Activated T-helper 9 cell treated with anti-CD3 and anti-CD28 coated beads, Interleukin-2, amount 50 U/mL, for 16 hours (primary cell): ENCODE results near the gene VCAN.

Source experiments
- DNase-seq: peaks from one replicate; pipeline ENCODE4 v3.0.0-alpha.2; 2020; ENCODE audit warnings: low read depth

VCAN gene

GRCh38 chr5:83564069-83564749 is 92.7 kb downstream of the VCAN start:
- no peak for DNase-seq

DNA sequence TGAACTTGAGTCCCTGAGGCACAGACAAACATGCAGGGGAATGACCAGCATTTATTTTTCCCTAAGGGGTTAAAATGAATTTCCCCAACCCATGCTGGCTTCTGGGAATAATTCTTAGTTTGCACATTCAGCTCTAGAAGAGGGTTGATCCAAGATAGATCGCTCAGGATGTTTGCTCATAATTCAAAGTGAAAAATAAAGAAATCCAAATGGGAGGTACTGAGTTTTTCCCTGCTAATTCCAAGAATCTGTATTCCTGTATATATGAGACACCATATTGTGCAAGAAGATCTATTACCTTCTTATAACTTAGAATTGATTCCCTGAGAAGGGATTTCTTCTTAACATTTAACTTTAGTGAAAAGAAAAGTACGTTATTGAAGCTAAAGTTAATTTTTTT is 96.2 kb downstream of the VCAN start:
- DNase-seq: no peak

DNA sequence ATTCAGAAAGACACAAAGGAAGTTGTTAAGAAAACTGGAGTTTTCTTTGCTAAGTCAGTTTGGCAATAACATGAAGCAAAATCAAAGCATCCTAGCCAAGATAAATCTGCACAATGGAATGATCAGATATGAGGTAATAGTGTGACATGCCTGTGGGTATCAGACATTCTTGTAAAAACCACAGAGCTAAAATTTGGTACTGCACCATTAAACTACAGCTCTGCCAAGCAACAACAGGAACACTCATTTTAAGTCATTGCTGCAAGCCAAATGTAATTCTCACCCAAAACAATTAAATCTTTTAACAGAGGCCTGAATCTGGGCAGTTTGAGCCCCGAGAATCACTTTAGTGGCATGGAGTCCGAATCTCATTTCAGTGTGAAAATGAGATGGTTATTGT is 96.6 kb downstream of the VCAN start:
- DNase-seq: no peak

DNA sequence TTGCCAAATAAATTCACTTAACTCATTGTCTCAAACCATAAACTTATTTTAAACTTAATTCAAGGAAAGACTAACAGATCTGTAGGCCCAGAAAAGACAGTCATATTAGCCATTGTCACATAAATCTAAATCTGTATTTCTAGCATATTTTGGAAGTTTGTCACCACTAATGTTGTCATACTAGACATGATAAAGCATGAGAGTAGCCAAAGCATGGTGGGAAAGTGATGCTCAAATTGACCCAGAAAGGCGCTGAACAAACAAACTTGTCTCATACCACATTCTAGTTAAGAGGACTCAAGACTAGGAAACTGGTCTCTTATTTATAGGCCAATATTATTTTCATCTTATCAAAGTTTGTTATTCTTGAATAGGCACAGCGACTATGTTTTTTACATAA is 99.4 kb downstream of the VCAN start:
- DNase-seq: no peak

DNA sequence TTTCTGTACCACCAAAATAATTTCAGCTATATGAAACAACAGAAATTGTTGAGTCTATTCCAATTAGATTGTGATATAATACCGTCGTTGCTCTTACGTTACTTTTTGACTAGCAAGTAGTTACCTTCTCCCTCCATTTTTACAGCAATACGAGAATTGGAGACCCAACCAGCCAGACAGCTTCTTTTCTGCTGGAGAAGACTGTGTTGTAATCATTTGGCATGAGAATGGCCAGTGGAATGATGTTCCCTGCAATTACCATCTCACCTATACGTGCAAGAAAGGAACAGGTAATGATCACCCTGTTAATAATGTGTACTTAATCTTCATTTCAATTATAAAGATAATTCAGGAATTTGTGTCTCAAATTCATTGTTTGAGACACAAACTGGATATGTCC is 100.7 kb downstream of the VCAN start:
- DNase-seq: no peak

- no peak for DNase-seq
Measured at GRCh38 chr5:83576341-83576740, 104.8 kb downstream of the VCAN start.

DNA sequence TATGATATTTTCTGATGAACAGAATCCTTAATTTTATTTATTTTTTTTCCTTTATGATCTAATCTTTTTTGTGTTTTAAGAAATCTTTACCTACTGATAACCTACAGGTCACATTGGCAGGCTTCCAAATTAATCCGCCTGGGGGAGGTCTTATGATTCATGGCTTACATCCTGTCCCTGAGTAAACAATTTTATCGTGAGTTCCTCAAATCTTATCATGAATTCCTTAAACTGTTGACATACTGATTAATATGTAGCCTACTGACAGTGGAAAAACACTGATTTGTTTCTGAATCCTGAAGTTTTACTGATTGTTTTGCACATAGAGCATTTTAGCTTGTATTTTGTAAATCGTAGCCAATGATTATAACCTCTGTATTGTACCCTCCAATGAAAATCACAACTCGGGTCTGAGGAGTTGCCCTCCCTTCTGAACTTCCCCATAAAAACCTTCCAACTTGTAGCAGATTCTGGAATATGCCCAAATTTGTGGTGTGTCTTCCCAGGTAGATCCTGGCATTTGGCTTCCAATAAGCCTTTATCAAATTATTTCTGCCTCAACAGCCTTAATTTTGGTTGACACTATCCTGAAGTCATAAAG is 105.6 kb downstream of the VCAN start:
- DNase-seq: no peak

DNA sequence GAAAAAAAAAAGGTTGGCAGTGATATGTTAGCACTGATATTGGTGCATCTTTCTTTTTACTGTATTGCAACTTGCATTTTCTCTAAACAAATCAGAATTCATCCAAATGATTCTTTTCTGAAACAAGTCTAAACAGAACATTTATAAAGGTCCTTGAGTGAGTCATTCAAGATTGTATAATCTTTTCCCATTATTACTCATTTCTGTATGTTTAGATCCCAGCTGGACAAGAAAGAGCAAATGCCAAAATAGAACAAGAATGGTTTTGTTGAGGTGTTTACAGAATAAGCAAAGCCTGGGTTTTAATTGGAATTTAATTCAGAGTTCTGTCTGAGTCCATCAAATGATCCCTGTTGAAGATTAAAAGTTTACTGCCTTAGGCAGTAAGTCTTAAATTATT is 112.3 kb downstream of the VCAN start:
- DNase-seq: no peak

- no peak for DNase-seq
Measured at GRCh38 chr5:83586874-83587776, 115.6 kb downstream of the VCAN start.

DNA sequence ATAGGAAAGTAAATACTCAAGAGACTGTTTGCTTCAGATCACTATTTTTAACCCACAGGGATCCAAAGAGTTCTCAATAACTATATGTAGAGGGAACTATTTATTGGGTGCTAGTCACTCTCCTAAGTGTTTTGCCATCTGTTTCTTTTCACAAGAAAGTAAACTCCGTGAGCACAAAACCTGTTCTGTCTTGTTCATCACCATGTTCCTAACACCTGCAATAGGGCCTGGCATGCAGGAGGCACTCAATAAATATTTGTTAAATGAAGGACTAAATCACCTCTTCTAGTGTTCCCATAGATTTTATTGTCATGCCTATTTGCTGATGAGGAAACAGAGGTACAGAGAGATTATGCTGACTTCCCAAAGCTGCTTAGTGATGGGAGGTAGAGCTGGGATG is 118.2 kb downstream of the VCAN start:
- no peak for DNase-seq

DNA sequence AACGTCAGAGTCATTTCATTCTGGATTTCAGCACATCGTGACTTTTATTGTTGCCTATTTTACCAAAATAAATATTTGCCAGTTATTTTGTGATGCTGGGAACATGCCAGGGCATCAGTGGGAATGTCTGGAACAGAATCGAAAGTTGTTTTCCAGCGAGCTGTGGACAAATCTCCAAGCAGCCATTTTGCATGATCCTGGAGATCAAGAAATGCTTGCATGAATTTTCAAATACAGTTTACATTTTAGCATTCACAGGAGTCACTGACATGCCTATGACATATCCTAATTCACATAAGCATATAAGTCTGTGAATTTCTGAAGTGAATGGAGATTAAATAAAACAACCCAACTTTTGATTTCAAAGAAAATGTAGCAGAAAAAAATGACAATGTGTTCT is 119.4 kb downstream of the VCAN start:
- DNase-seq: no peak

DNA sequence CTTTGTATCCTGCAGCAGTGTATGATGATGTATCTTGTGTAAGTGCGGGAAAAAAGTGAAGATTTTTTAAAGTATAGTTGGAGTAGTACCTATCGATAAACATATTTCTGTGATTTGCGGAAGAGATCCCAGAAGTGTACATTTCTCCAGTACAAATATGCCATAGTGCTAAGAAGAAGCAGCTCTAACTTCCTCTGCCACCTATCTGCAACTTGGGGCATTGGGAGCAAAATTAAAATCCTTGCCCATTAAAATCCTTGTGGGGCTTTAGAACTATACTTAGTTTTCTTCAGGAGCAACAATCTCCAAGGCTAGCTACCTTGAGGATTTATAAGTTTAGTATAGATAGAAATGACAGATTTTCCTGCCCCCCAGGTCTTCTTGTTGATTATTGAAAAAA is 123.7 kb downstream of the VCAN start:
- DNase-seq: no peak

DNA sequence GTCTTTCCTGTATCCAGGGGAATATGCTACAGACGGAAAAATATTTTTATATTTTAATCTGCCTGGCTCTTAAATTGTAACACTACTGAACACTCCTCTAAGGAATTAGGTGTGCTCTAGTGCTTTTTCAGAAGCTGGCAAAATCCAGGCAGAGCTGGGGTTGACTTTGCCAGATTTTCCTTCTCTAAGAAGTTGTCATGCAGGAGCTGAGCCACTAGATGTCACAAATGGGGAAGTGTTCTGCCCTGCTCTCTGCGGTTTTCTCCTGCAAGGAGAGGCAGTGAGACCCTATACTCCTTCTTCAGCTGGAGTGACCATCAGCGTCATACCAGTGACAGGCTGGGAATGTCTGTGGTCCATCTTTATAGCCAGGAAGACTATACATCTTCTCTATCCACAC is 136.6 kb downstream of the VCAN start:
- DNase-seq: no peak

GRCh38 chr5:83614841-83615240 is 143.3 kb downstream of the VCAN start:
- no peak for DNase-seq

DNA sequence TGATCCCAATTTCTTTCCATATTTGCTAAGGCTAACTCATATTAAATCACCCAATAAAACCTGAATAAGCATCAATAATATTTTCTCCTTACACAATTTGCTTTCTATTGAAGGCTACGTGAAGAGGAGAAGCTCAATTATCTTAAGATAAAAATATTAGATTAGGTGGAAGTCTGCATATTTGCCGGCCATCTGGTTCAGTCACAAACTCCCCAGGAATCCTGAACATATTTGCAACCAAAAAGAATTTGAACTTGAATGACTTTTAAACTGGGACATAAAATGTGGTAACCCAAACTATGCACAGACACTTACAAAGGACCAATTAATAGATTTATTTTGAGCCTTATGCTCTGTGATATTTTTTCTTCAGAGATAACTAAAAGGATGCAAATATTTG is 156.8 kb downstream of the VCAN start:
- no peak for DNase-seq
